ENCODE results near the gene TMEM140.
"Not testable (repeated sequence)": the region's sequence is repeated elsewhere in the genome, so short reads cannot be mapped to it uniquely, and the experiment has no call there.

TMEM140 gene

DNA sequence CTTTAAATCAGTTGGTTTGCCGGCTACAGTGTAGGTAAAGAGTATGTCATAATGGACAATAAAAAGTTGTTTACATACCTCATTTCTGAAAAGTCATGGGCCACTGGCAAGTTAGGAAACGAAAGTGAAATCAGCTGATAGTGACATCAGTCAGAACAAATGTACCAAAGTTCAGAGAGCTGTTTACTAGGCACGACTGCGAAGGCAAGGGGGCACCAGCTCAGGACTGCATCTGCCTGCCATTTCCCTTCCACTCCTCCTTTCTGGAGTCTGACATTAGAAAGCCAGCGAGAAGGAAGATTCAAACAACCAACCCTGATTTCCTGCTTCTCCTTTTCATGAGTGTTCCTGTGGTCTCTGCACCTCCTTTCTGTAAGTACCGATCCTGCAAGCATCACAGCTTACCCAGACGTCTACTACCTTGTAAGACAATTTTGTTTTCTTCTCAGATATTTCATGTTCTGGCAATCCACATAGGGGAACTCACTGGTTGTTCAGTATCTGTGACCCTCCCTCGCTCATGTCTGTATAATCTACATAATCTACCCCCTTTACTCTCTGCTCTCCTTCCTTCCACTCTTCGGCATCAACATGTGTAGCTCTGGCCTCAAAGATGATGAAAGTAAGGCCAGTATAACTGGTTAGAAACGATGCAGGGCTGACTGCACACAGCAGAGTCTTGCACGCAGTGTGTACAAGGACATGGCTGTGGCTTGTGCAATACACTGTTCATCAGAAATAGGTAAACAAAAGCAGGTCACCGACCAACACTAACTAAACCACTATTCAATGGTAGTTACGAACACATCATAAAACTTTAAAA lies at the start of gene TMEM140:
Gene TMEM140 (plus strand): TSS at position 174 of the 823 bp plus-strand sequence. CDS start 16,370 bp downstream, outside the sequence.
- H3K4me3 ChIP-seq (ENCODE audit: low read length): no peak within 1 kb of the TSS

DNA sequence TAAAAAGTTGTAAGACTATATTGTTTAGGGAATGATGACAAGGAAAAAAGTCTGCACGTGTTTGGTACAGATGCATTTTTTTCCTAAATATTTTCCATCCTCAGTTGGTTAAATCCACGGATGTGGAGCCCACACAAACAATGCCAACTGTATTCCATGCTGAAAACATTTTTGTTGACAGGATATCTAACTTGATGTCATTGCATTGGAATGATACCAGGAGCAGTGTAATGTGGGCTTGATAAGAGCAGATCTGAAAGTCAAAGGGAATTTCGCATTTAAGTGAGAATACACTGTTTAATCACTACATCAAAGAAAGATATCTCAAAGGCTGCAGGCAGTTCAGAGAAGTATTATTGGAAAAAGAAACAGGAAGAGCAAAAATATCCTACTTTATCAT lies 49.5 kb upstream of the TMEM140 start:
- no peaks in the 10 kb centered on the region for H3K27me3 ChIP-seq (ENCODE audit: insufficient read depth, low read length)
- H3K4me1 ChIP-seq (ENCODE audit: insufficient read depth, low read length): no peaks in the 10 kb centered on the region

More for the DNA sequence above, at the start of gene TMEM140:
- Histone ChIP-seq H3K9me3 (ENCODE audit: low read length) (no peaks in the 10 kb centered on the region), H3K4me1 (ENCODE audit: insufficient read depth, low read length) (no peaks in the 10 kb centered on the region), H3K27me3 (ENCODE audit: insufficient read depth, low read length) (no peaks in the 10 kb centered on the region), H3K36me3 (ENCODE audit: insufficient read depth, low read length) (no peaks in the 10 kb centered on the region), H2AFZ (ENCODE audit: low read depth, low read length) (no peak within 1 kb of the TSS)

DNA sequence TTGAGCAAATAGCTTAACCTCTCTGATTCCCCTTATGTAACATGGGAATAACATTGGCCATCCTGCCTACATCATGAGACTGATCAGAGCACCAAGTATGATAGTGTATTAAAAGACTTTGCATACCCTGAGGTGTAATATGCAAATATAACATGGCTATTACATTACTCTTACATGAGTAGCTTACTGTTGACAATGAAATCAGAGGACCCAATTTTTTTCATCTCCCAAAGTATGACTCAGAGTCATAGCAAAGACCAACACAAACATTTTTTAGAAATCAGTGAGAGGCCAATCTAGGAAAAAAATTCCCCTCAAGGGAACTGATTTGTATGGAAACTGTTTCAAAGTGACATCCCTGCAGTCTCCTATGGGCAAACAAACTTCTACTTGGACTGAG lies 47.0 kb upstream of the TMEM140 start:
- Histone ChIP-seq H3K36me3 (ENCODE audit: insufficient read depth, low read length) (no peaks in the 10 kb centered on the region), H3K4me3 (ENCODE audit: low read length) (no peak overlapping the region), H3K4me1 (ENCODE audit: insufficient read depth, low read length) (no peaks in the 10 kb centered on the region), H3K9me3 (ENCODE audit: low read length) (no peaks in the 10 kb centered on the region), H3K27me3 (ENCODE audit: insufficient read depth, low read length) (no peaks in the 10 kb centered on the region), H2AFZ (ENCODE audit: low read depth, low read length) (no peak overlapping the region)

More for the DNA sequence above, 49.5 kb upstream of the TMEM140 start:
- Histone ChIP-seq H2AFZ (ENCODE audit: low read depth, low read length) (no peak overlapping the region), H3K9me3 (ENCODE audit: low read length) (no peaks in the 10 kb centered on the region), H3K4me3 (ENCODE audit: low read length) (no peak overlapping the region), H3K36me3 (ENCODE audit: insufficient read depth, low read length) (no peaks in the 10 kb centered on the region)

DNA sequence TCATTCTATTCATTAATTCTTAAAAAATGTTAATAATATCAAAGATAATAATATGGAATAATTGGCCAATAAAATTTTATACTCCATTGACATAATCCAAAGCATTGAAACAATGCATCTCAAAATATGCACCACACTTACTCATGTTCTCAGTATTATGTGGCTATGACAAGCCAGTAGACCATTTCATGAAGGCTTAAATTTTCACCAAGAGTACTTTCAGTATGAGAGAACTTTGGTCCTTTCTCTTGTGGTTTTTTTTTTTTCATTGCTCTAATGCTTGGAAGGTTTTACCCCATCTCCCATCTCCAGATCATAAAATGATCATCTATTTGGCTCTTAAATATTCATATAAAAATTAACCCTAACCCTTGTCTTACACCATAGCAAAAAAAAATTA lies 45.5 kb upstream of the TMEM140 start:
- no peaks in the 10 kb centered on the region for H3K9me3 ChIP-seq (ENCODE audit: low read length)
- H3K36me3 ChIP-seq (ENCODE audit: insufficient read depth, low read length): no peaks in the 10 kb centered on the region
- no peaks in the 10 kb centered on the region for H3K4me1 ChIP-seq (ENCODE audit: insufficient read depth, low read length)
- no peak overlapping the region for H2AFZ ChIP-seq (ENCODE audit: low read depth, low read length)
- H3K4me3 ChIP-seq (ENCODE audit: low read length): no peak overlapping the region
- H3K27me3 ChIP-seq (ENCODE audit: insufficient read depth, low read length): no peaks in the 10 kb centered on the region

DNA sequence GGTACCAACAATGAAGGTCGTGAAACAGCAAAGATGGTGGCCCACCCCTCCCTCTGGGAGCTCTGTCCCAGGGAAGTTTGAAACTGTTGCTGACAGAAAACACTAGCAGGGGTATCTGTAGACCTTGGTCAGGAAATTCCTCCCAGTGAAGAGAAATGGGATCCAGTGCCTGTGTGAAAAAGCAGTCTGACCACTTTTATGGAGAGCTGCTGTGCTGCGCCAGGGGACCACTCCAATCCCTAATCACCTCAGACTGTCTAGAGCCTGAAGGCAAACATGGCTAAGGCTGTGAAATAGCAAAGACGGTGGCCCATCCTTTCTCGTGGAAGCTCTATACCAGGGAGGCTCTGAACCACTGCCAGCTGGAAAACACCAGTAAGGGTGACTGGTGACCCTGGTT lies 38.3 kb upstream of the TMEM140 start:
- H3K36me3 ChIP-seq (ENCODE audit: insufficient read depth, low read length): no peaks in the 10 kb centered on the region
- peaks cover 3% of the 10 kb centered on the region for H3K9me3 ChIP-seq (ENCODE audit: low read length)
- H3K4me1 ChIP-seq (ENCODE audit: insufficient read depth, low read length): no peaks in the 10 kb centered on the region
- H2AFZ ChIP-seq (ENCODE audit: low read depth, low read length): no peak overlapping the region
- H3K4me3 ChIP-seq (ENCODE audit: low read length): no peak overlapping the region
- H3K27me3 ChIP-seq (ENCODE audit: insufficient read depth, low read length): no peaks in the 10 kb centered on the region

DNA sequence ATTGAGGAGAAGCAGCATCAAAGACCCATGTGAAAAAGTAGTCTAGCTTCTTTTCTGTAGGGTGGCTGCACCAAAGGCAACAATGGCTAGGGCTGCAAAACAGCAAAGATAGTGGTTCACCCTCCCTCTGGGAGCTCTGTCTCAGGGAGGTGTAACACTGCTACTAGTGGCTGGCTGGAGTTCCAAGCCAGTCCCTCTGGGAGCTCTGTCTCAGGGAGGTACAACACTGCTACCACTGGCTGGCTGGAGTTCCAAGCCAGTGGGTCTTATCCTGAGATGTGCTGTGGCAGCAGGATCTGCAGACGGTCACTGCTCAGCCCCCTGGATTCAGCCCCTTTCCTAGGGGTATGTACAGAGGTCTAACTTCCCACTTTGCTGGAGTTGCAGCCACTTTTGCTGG lies 37.9 kb upstream of the TMEM140 start:
- no peaks in the 10 kb centered on the region for H3K36me3 ChIP-seq (ENCODE audit: insufficient read depth, low read length)
- H3K4me3 ChIP-seq (ENCODE audit: low read length): no peak overlapping the region

DNA sequence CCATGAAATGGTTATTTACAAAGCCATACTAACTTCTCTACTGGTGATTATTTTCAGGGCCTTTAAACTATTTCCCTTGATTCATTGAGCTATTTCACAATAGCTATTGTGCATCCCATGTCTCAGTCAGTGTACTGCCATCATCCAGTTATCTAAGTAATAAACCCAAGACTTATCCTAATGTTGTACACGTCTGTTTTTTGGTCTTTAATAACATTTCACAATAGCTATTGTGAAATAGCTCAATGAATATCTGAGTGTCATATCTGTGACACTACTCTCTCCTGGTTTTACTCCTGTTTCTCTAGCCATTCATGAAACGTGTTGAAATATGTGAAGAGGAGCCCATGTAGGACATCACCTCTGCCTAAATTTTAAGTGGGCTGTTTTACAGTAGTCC lies 36.5 kb upstream of the TMEM140 start:
- Histone ChIP-seq H3K4me3 (ENCODE audit: low read length) (no peak overlapping the region), H3K27me3 (ENCODE audit: insufficient read depth, low read length) (no peaks in the 10 kb centered on the region), H3K4me1 (ENCODE audit: insufficient read depth, low read length) (no peaks in the 10 kb centered on the region), H3K36me3 (ENCODE audit: insufficient read depth, low read length) (no peaks in the 10 kb centered on the region), H3K9me3 (ENCODE audit: low read length) (peaks cover 3% of the 10 kb centered on the region), H2AFZ (ENCODE audit: low read depth, low read length) (no peak overlapping the region)

More for the DNA sequence above, 37.9 kb upstream of the TMEM140 start:
- Histone ChIP-seq H3K4me1 (ENCODE audit: insufficient read depth, low read length) (no peaks in the 10 kb centered on the region), H3K27me3 (ENCODE audit: insufficient read depth, low read length) (no peaks in the 10 kb centered on the region), H2AFZ (ENCODE audit: low read depth, low read length) (no peak overlapping the region), H3K9me3 (ENCODE audit: low read length) (peaks cover 3% of the 10 kb centered on the region)

DNA sequence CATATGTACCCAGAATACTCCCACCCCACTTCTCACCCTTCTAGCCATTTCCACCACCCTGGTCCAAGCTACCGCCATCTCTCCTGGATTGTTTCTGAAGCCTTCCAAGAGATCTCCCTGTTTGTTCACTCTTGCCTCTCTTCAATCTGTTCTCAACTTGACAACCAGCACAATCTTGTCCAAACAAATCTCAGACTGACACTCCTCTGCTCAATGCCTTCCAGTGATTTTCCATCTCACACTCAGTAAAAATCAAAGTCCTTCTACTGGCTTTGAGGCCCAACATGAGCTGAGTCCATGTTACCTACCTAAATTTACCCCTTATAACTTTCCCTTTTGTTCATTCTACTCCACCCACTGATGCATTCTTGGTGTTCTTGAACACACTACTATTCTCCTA lies 33.2 kb upstream of the TMEM140 start:
- Histone ChIP-seq H3K36me3 (ENCODE audit: insufficient read depth, low read length) (no peaks in the 10 kb centered on the region), H2AFZ (ENCODE audit: low read depth, low read length) (no peak overlapping the region), H3K9me3 (ENCODE audit: low read length) (peaks cover 3% of the 10 kb centered on the region), H3K4me3 (ENCODE audit: low read length) (no peak overlapping the region), H3K4me1 (ENCODE audit: insufficient read depth, low read length) (no peaks in the 10 kb centered on the region), H3K27me3 (ENCODE audit: insufficient read depth, low read length) (no peaks in the 10 kb centered on the region)

DNA sequence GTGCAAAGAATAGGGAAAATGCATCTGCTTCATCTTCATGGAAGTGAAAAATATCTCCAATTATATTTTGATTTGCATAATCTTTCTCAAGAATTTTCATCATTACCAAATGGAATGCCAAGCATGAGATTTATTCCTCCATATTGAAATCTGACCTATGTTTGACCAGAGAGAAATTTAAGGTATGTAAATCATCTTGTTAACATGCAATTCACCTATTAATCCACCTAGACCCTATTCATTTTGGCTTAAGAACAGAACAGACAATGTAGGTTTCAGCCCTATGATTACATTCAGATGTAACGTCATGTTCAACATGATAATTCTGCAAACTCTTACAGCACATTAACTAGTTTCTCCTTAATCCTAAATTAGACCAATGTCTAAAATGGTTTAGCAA lies 30.8 kb upstream of the TMEM140 start:
- H3K4me3 ChIP-seq (ENCODE audit: low read length): no peak overlapping the region
- no peak overlapping the region for H2AFZ ChIP-seq (ENCODE audit: low read depth, low read length)
- no peaks in the 10 kb centered on the region for H3K36me3 ChIP-seq (ENCODE audit: insufficient read depth, low read length)
- no peaks in the 10 kb centered on the region for H3K27me3 ChIP-seq (ENCODE audit: insufficient read depth, low read length)
- H3K4me1 ChIP-seq (ENCODE audit: insufficient read depth, low read length): no peaks in the 10 kb centered on the region
- peaks cover 5% of the 10 kb centered on the region for H3K9me3 ChIP-seq (ENCODE audit: low read length)

DNA sequence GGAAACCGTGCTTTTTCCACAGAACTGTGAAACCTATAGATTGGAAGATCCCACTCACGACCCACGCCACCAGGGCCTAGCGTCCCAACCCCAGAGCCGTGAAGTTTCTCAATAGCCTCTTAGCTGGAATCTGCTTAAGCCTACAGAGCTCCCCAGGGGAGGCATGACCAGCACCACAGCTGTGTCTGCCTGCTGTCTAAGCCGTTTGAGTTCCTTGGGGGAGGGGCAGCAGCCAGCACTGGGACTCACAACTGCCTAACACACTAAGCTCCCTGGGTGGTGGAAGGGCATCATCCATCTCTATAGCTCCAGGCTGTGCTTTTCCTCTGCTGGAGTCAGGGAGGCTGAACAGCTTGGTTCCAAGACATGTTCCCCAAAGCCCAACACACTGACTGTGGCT lies 26.0 kb upstream of the TMEM140 start:
- peaks cover 6% of the 10 kb centered on the region for H3K9me3 ChIP-seq (ENCODE audit: low read length)
- no peak overlapping the region for H2AFZ ChIP-seq (ENCODE audit: low read depth, low read length)
- no peak overlapping the region for H3K4me3 ChIP-seq (ENCODE audit: low read length)
- H3K36me3 ChIP-seq (ENCODE audit: insufficient read depth, low read length): no peaks in the 10 kb centered on the region
- no peaks in the 10 kb centered on the region for H3K4me1 ChIP-seq (ENCODE audit: insufficient read depth, low read length)
- H3K27me3 ChIP-seq (ENCODE audit: insufficient read depth, low read length): no peaks in the 10 kb centered on the region

DNA sequence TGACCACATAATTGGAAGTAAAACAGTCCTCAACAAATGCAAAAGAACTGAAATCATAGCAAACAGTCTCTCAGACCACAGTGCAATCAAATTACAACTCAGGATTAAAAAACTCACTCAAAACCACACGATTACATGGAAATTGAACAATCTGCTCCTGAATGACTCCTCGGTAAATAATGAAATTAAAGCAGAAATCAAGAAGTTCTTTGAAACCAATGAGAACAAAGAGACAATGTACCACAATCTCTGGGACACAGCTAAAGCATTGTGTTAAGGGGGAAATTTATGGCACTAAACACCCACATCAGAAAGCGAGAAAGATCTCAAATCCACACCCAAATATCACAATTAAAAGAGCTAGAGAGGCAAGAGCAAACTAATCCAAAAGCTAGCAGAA lies 23.2 kb upstream of the TMEM140 start:
- not testable (repeated sequence) for H3K27me3 ChIP-seq (ENCODE audit: insufficient read depth, low read length); H3K9me3 ChIP-seq (ENCODE audit: low read length); H3K4me3 ChIP-seq (ENCODE audit: low read length); H2AFZ ChIP-seq (ENCODE audit: low read depth, low read length); H3K36me3 ChIP-seq (ENCODE audit: insufficient read depth, low read length); H3K4me1 ChIP-seq (ENCODE audit: insufficient read depth, low read length)

DNA sequence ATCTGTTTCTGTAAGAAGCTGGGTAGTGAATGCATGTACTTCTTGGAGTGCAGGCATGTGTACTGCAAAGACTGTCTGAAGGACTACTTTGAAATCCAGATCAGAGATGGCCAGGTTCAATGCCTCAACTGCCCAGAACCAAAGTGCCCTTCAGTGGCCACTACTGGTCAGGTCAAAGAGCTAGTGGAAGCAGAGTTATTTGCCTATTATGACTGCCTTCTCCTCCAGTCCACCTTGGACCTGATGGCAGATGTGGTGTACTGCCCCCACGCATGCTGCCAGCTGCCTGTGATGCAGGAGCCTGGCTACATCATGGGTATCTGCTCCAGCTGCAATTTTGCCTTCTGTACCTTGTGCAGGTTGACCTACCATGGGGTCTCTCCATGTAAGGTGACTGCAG lies 18.9 kb upstream of the TMEM140 start:
- H3K27me3 ChIP-seq (ENCODE audit: insufficient read depth, low read length): no peaks in the 10 kb centered on the region
- no peaks in the 10 kb centered on the region for H3K4me1 ChIP-seq (ENCODE audit: insufficient read depth, low read length)
- no peak overlapping the region for H2AFZ ChIP-seq (ENCODE audit: low read depth, low read length)
- no peak overlapping the region for H3K4me3 ChIP-seq (ENCODE audit: low read length)
- H3K36me3 ChIP-seq (ENCODE audit: insufficient read depth, low read length): no peaks in the 10 kb centered on the region
- no peaks in the 10 kb centered on the region for H3K9me3 ChIP-seq (ENCODE audit: low read length)

DNA sequence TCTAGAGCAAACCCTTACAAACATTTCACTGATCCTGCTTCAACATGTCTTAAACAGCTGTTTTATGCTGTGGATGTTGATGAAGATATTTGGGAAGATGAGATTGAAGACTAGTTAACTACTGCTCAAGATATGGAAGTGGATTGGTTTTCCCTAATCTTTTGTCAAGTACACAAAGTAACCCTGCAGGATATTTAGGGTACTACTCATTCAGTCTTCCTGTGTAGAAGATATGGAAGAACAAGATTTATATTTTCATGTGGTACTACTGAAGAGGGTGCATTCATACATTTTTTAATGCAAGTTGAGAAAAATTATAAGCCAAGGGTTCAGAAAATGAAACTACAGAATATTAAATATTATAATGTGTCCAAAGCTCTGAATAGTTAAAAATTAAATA lies 18.3 kb upstream of the TMEM140 start:
- Histone ChIP-seq H2AFZ (ENCODE audit: low read depth, low read length) (no peak overlapping the region), H3K4me3 (ENCODE audit: low read length) (no peak overlapping the region), H3K27me3 (ENCODE audit: insufficient read depth, low read length) (no peaks in the 10 kb centered on the region), H3K9me3 (ENCODE audit: low read length) (no peaks in the 10 kb centered on the region), H3K4me1 (ENCODE audit: insufficient read depth, low read length) (no peaks in the 10 kb centered on the region), H3K36me3 (ENCODE audit: insufficient read depth, low read length) (no peaks in the 10 kb centered on the region)
